CD4-positive, alpha-beta T cell treated with Interleukin-4 for 1 hour (primary cell): Measurements from ENCODE around the gene PHRF1.

Source experiments
- DNase-seq, 2 donors: peaks; one replicate each; pipeline ENCODE4 v3.0.0-alpha.2; 2020 to 2022

PHRF1 gene

DNA sequence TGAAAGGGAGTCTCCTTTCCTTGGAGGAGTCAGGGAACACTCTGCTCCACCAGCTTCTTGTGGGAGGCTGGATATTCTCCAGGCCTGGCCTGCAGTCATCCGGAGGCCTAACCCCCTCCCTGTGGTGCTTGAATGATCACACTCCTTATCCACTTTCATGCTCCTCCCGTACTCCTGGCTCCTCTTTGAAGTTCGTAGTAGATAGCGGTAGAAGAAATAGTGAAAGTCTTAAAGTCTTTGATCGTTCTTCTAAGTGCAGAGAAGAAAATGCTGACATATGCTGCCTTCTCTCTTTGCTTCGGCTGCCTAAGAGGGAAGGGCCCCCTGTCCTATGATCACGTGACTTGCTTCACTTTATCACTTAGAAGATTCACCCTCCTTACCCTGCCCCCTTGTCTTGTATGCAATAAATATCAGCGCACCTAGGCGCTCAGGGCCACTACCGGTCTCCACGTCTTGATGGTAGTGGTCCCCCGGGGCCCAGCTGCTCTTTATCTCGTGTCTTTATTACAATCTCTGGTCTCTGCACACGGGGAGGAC is 2.2 kb upstream of the PHRF1 start:
- DNase-seq: peak in 1 of 2 donors; percentile 55

DNA sequence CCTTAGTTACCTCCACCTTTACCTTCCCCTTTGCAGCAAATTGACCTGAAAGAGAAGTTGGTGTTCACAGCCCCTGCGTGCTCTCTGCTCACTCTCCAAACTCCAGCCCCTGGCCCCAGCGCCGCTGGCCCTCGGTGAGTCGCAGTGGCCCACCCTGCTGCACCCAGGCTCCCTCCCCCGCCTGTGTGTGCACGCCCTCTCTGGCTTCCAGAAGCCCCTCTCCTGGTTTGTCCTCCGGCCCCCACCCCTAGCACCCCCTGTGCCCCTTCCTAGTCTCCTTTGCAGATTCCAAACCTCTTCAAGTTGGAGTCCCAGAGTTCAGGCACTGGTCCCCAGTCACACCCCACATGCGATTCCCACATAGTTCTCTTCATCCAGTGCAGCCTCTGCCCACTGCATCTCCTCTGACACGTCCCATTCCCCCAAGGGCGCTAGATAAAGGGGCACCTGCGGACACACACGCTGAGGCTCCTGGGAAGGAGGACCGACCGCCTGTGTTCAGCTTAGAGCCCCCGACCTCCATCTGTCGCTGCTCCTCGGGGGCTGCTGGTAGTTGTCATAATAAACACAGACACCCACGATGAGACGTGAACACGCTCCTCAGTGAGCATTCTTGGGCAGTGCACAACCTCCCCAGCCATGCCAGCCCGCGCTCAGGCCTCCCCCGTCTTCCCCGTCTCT is 1.5 kb upstream of the PHRF1 start:
- no peak for DNase-seq

- no peak for DNase-seq
Measured at GRCh38 chr11:575313-575995, 816 bp upstream of the PHRF1 start.

- no peak for DNase-seq
Measured at GRCh38 chr11:576811-577610, 741 bp downstream of the PHRF1 start.

DNA sequence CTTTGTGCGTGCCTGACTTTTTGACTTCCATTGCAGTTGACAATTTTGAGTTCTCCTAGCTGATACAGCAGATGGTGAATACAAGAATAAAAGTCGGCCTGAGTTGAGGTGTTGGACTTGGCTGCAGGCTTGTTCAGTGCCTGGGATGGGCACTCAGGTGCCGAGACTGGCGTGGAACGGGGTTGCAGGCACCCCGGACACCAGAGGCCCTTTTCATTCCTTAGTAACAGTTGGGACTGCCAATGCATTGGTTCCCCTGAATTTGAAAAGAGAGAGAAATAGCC is 1.3 kb downstream of the PHRF1 start:
- no peak for DNase-seq

DNA sequence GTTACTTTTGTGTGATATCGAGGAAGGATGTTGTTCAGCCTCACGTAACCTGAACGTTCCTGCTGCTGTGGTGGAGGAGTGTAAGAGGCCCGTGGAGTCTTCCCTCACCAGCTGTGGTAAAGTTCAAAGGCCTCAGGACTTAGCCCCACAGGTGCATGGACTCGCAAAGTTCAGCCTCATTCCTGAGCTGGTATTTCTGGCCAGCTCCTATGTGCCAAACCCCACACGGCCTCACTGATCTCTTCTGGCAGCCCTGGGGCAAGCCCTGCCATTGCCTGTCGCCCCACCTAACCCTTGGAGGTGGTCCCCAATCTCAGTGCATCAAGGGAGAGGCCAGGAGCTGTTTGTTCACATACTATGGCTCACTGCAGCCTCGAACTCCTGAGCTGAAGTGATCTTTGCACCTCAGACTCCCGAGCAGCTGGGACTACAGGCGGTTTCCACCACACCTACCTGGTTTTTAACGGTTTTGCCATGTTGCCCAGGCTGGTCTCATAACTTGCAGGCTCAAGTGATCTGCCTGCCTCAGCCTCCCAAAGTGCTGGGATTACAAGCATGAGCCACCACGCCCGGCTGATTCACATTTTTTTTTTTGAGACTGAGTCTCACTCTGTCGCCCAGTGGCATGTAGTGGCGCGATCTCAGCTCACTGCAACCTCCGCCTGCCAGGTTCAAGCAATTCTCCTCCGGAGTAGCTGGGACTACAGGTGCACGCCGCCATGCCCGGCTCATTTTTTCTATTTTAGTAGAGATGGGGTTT is 2.2 kb downstream of the PHRF1 start:
- no peak for DNase-seq

- DNase-seq: no peak
Measured at GRCh38 chr11:579830-580601, 3.7 kb downstream of the PHRF1 start.

- no peak for DNase-seq
Measured at GRCh38 chr11:581342-581741, 5.1 kb downstream of the PHRF1 start.

DNA sequence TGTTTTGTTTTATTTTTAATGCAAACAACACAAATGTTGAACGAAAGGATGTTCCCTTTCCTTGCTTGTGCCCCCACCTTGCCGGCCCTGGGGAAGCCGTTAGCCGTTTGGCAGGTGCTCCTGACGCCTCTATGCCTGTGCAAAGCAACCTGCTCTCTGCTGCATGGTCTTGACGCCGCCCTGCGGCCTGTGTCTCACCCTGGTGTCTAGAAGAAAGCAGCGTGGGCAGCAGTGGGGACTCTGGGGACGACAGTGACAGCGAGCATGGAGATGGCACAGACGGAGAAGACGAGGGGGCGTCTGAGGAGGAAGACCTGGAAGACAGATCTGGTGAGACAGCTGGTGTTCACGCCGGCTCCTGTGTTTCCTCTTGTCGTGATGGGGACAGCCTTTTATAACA is 5.5 kb downstream of the PHRF1 start:
- no peak for DNase-seq

DNA sequence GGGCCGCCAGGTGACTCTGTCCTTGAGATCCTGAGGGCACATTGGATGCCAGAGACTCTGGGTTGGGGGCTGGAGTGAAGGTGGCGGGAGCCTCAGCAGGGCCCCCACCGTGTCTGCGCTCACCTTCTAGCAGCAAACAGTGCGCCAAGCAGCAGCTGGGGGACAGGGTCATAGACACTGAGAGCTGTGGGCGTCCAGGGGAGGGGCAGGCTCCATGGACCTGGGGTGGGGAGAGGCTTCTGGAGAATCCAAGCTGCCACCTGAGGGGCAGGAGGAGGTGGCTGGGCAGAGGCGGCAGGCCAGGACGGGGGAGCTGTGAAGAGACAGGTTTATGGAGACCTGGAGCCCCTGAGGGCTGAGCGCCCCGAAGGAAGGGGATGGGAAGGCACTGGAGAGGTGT is 8.0 kb downstream of the PHRF1 start:
- DNase-seq: no peak

DNA sequence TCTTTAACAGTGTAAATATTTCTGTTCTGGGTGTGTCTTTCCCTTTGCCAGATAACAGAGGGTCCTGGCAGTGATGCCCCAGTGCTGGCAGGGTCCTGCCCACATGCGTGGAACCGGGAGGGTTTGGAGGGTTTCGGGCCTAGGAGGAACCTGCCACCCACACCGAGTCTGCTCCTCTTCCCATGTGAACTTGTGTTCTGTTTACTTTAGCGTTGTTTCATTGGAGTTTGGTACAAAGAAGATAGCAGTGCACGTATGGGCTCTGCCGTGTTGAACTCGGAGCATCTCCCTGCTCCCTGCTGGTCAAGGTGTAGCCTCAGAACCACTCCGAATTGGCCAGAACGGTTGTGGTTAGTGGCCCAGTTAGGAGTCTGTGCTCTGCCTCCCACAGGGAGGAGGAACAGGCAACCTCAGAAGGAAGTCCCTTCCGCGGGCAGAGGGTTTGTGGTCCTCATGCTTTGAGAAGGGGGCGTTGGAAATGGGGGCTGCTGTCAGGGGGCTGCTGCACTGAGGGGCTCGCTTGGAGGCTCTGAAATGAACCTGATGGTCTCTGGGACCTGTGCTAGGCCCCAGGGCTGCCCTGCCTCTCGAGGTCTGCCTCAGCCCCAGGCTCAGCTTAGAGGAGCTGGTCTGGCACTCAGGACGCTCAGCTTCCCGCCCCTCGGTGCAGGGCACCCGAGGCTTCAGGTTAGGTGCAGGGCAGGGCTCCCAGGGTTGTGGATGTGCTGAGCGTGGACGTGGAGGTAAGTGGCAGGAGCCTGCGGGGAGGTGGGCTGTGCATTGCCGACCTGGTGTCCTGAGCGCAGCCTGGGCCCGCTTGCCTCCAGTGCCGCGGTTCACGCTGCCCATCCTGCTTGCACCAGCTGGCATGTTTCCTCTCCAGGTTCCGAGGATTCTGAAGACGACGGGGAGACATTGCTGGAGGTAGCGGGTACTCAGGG is 10.4 kb downstream of the PHRF1 start:
- no peak for DNase-seq

- DNase-seq: no peak
Measured at GRCh38 chr11:587546-587945, 11.3 kb downstream of the PHRF1 start.

- peak; percentile 77 to 83 for DNase-seq
Measured at GRCh38 chr11:587978-588380, 11.7 kb downstream of the PHRF1 start.

DNA sequence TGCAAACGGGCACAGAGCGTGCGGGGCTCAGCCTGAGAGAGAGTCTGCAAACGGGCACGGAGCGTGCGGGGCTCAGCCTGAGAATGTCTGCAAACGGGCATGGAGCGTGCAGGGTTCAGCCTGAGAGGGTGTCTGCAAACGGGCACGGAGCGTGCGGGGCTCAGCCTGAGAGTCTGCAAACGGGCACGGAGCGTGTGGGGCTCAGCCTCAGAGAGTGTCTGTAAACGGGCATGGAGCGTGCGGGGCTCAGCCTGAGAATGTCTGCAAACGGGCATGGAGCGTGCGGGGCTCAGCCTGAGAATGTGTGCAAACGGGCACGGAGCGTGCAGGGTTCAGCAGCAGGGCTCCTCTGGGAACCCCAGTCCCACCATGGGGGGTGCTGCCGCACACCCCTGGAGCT is 13.5 kb downstream of the PHRF1 start:
- no peak for DNase-seq

- DNase-seq: no peak
Measured at GRCh38 chr11:590997-591396, 14.7 kb downstream of the PHRF1 start.

- no peak for DNase-seq
Measured at GRCh38 chr11:592501-592900, 16.2 kb downstream of the PHRF1 start.

- DNase-seq: no peak
Measured at GRCh38 chr11:592918-593317, 16.6 kb downstream of the PHRF1 start.

GRCh38 chr11:593347-593746 is 17.1 kb downstream of the PHRF1 start:
- DNase-seq: no peak

- DNase-seq: no peak
Measured at GRCh38 chr11:595400-595799, 19.1 kb downstream of the PHRF1 start.

DNA sequence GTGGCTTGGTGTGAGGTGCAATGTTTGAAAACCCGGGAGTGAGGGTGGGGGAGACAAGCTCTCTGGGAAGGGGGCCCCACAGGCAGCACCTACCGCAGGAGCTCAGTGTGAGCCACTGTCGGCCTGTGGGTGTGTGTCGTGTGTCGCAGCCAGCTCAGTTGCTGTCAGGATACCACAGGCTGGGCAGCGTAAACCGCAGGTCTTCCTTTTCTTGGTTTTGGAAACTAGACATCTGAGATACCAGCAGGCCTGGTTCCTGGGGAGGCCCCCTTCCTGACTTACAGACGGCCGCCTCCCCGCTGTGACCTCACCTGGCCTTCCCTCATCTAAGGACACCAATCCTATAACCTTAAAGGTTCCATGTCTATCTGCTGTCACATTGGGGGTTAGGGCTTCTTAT is 20.1 kb downstream of the PHRF1 start:
- DNase-seq: no peak

DNA sequence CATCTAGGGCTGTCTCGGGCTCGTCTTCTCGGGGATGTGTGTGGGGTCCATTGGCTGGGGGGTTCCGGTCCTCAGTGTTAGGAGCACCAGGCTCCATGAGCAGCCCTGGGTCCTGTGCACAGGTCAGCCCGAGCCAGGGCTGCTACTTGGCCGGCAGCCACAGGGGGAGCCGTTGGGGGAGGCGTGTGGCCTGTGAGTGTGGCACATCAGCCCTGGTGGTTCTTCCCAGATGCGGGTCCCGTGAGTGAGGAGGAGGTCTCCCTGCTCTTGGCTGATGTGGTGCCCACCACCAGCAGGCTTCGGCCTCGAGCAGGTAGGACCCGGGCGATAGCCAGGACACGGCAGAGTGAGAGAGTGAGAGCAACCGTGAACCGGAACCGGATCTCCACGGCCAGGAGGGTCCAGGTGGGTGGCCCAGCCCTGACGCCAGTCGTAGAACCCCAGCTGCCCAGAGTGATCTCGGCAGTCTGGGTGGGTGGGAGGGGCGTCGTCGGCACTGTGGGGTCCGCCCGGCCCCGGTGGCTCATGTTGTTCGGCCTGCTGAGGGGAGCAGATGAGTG is 21.0 kb downstream of the PHRF1 start:
- no peak for DNase-seq
